ENCODE results near the gene BNC1. TPM values are rescaled to one million over a fixed set of nuclear protein-coding genes. Genes with fewer than 3 reads are reported as not detected.
"Not testable (repeated sequence)": the region's sequence is repeated elsewhere in the genome, so short reads cannot be mapped to it uniquely, and the experiment has no call there.

The BNC1 gene
- total RNA-seq, 1 donor from 2014 or later, result 5.1 TPM

DNA sequence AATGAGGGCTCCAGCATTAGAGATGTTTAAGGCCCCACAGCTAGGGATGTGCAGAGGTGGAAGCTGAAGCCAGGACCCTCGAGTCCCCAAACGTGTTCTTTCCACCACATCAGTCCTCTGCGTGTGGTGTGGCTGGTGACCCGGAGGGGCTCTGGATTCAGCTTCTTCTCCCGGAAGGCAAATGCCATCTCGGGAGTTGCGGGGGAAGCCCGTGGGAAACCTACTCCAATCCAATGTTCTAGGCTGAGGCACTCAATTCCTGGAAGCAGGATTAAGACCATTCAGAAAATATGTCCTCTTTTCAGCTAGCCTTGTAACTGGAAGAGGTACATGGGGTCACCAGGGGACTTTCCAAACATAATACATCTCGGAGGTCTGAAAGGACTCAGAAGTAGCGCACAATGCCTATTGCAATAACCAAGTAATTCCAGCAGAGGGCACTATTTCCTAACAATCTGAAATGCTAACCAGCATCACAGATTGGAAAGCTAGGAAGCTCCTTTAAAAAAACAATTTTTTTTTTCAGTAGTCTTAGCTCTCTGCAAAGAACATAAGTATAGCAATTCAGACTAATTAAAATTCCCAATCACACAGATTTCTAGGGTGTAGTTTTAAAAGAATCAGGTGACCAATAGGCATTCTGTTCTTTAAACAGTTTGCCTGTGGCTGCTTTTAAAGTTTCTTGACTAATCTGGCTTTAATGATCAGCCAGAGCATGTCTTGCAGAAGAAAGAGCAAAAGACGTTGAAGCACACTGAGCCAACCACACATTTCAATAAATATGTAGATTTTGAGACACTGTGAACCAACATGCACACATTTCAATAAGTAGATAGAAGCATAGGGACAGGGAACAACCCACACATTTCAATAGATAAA, 36.1 kb downstream of the BNC1 start:
- DNase-seq (ENCODE audit: low read depth), result peak; percentile 77

DNA sequence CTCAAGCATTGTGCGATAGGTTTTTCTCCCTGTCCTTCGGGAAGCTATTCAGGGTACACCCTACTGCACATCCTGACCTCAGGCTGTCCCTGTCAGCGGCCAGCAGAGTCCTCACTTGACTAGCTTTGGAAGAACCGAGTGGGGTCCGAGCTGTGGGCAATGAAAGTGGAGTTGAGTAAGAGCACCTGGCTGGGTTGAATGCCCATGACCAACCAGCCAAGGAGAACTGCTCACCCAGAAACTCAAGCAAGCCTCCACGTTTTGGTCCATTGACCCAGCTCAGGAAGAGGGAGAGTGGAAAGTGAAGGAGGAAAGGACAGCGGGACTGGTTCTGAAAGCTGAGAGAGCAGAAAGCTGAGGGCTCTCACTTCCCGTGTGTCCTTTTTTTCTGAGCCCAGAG, 40.8 kb downstream of the BNC1 start:
- DNase-seq (ENCODE audit: low read depth), result no peak

- DNase-seq (ENCODE audit: low read depth), result no peak
These were observed 54.2 kb downstream of the BNC1 start for GRCh38 chr15:83230242-83230641.

DNA sequence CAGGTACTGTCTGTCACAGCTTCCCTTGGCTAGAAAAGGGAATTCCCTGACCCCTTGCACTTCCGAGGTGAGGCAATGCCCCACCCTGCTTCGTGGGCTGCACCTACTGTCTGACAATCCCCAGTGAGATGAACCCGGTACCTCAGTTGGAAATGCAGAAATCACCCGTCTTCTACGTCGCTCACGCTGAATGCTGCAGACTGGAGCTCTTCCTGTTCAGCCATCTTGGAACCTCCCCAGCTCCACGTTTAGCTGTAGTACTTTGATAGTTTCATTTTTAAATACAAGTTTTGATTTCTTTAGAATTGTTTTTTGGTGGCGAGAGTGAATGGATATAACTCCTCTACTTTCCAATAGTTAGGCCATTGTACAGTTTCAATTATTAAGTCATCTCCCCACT, 59.0 kb downstream of the BNC1 start:
- no peak for DNase-seq (ENCODE audit: low read depth)

GRCh38 chr15:83221781-83222180, 62.7 kb downstream of the BNC1 start:
- not testable (repeated sequence) for DNase-seq (ENCODE audit: low read depth)

DNA sequence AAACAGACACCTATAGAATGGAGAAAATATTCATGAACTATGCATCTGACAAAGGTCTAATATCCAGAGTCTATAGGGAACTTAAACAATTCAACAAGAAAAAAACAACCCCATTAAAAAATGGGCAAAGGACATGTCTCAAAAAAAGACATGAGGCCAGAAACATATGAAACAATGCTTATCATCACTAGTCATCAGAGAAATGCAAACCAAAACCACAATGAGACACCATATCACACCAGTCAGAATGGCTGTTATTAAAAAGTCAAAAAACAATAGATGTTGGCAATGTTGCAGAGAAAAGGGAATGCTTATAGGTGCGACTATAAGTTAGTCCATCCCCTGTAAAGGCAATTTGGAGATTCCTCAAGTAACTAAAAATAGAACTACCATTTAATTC, 65.4 kb downstream of the BNC1 start:
- no peak for DNase-seq (ENCODE audit: low read depth)

- no peak for DNase-seq (ENCODE audit: low read depth)
These were observed 69.2 kb downstream of the BNC1 start for GRCh38 chr15:83215306-83215705.

DNA sequence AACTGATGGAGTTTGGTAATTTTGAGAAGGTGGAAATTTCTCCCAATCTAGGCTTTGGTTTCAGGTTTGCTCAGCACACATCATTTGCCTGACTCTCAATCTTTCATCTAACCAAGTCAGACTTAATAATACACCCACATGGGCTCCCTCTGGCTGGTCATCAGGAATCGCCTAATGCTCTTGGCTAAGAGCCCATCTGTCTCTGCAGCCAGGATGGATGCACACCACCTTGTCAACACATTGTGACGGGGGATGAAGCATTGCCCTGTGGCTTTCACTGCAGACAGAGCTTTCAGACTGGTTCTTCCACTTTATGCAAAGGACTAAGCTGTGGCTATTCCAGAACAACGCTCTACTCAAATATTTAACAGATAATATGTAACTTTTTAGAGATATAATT, 73.8 kb downstream of the BNC1 start:
- DNase-seq (ENCODE audit: low read depth), result peak; percentile 30

- DNase-seq (ENCODE audit: low read depth), result no peak
These were observed 75.1 kb downstream of the BNC1 start for GRCh38 chr15:83209333-83209732.

DNA sequence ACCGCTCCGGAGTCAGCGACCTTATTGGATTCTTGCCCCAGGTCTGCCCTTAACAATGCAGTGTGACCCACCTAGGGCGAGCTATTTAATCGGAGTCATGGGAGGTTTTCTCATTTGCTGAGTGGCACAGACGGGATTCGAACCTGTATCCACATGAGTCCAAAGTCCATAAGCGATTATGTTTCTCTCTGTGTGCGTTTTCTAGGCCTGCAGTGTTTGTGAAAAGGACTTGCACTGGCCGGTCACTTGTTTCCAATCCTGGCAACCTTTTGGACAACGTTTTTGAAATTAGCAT, 76.2 kb downstream of the BNC1 start:
- DNase-seq (ENCODE audit: low read depth), result no peak

GRCh38 chr15:83207660-83208366, 76.7 kb downstream of the BNC1 start, which contains the start of gene HDGFL3:
Gene HDGFL3, minus strand, starts transcription at chr15:83207823. Its CDS starts 409 bp downstream, at chr15:83207414.
- peak; percentile 71 for DNase-seq (ENCODE audit: low read depth)

DNA sequence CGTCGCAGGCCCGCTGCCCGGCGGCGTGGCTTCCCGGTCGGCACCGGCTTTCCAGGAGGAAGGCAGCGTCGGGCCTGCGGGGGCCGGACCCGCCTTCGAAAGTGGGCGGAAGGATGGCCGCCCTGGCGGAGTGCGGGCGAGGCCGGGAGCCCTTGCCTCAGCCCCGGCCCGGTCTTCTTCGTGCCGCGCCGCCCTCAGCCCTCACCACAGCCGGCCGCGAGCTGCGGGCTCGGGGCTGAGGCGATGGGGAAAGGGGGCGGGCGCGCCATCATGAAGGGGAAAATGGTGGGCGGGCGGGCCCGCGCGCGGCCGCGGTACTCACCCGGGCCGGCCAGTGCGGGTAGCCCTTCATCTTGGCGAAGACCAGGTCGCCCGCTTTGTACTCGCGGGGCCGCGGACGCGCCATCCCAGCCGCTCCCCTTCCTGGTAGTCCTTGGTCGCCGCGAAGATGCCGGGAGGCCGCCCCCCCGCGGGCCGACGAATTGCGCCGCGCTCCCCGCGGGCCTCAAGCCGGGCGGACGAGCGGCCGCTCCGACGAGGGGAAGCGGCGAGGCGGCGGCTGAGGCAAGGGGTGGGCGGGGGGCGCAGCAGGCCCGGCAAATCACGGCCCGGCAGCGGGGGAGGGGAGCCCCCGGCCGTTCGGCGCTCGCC, 77.3 kb downstream of the BNC1 start:
- DNase-seq (ENCODE audit: low read depth), result peak; percentile 52

DNA sequence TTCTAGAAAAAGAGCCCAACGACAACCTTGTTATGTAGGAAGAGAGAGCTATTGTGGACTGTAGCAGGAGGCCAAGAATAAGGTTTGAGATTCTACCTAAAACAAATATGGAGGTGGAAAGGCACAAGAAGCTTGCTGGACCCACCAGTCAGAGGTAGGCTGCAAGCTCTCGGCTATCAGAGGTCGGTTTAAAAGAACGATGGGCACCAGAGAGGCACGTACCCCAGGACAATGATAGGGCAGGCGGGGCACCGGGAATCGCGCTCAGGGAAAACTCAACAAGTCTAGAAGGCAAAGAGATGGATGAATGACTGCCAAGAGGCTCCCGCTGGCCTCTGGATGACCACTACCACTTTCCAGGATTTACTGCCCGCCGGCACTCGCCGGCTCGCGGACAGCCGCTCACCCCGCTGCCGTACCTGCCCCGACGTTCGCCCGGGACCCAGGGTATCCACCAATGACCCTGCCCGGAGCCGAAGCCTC, 77.9 kb downstream of the BNC1 start:
- DNase-seq (ENCODE audit: low read depth), result peak; percentile 52

Other genes starting within 250 kb of the BNC1 start
- gene BTBD1, start 217.4 kb downstream of the BNC1 start, total RNA-seq, result 169 and 191 TPM in 2 replicates
- gene TM6SF1, start 177.0 kb downstream of the BNC1 start, total RNA-seq, result 0.48 TPM in 1 of 2 replicates, not detected in the other
- gene HDGFL3, start 76.8 kb downstream of the BNC1 start, total RNA-seq, result 40.9 and 43.3 TPM in 2 replicates
- gene SH3GL3, start 162.7 kb upstream of the BNC1 start, total RNA-seq, result 0.88 TPM in 1 of 2 replicates, not detected in the other

Data from myocyte (in vitro differentiated cells).